Sigmoid colon (tissue), 7 donors: ENCODE measurements around the gene AGBL1. TPM values are rescaled to one million over a fixed set of nuclear protein-coding genes. Genes with fewer than 3 reads are reported as not detected.

Source experiments
- DNase-seq: peaks from one replicate; pipeline ENCODE4 v3.0.0-alpha.2; 2019
- H3K27ac ChIP-seq, 4 donors: fragments of 200-600 bp; sonication (generic); one replicate each; pipeline ENCODE4 v1.5.1; 2016 to 2019; ENCODE audit warnings: mild to moderate bottlenecking in 1 of 4
- H3K27me3 ChIP-seq, 3 donors: fragments of 200-600 bp; sonication (generic); one replicate each; pipeline ENCODE4 v1.5.1; 2019; ENCODE audit warnings: mild to moderate bottlenecking in 1 of 3
- H3K36me3 ChIP-seq, 4 donors: fragments of 200-600 bp; sonication (generic); one replicate each; pipeline ENCODE4 v1.5.1; 2016 to 2019
- H3K4me1 ChIP-seq, 4 donors: fragments of 200-600 bp; sonication (generic); one replicate each; pipeline ENCODE4 v1.5.1; 2017 to 2019
- H3K4me3 ChIP-seq, 4 donors: fragments of 200-600 bp; sonication (generic); one replicate each; pipeline ENCODE4 v1.5.1; 2017 to 2019; ENCODE audit warnings: mild to moderate bottlenecking in 2 of 4, moderate library complexity in 1 of 4
- H3K9me3 ChIP-seq, 4 donors: fragments of 200-600 bp in 3 of 4; sonication (generic) in 3 of 4; one replicate each; pipeline versions ENCODE4 v1.5.1 to v1.6.1; 2013 to 2019
- CTCF ChIP-seq, 4 experiments: fragments of 450-650 bp in 3 of 4; fragments of 200-600 bp in 1 of 4; IDR thresholded peaks; one replicate each; pipeline ENCODE4 v1.5.1; 2016 to 2019; ENCODE audit warnings: antibody characterized with exemption in 4 of 4, mild to moderate bottlenecking in 3 of 4, moderate library complexity in 2 of 4
- EP300 ChIP-seq, 4 donors: sonication (generic); formaldehyde crosslinking; IDR thresholded peaks; one replicate each; pipeline ENCODE4 v1.6.1; 2017; ENCODE audit warnings: antibody characterized with exemption in 4 of 4
- POLR2A ChIP-seq, 2 donors: fragments of 450-650 bp; IDR thresholded peaks; one replicate each; pipeline ENCODE4 v1.6.1; 2016; ENCODE audit warnings: antibody characterized with exemption in 2 of 2, mild to moderate bottlenecking in 2 of 2, moderate library complexity in 2 of 2
- POLR2AphosphoS5 ChIP-seq, 4 donors: sonication (generic); formaldehyde crosslinking; IDR thresholded peaks; one replicate each; pipeline ENCODE4 v1.6.1; 2017; ENCODE audit warnings: antibody characterized with exemption in 4 of 4
- WGBS, 2 donors: extraction: QIAGEN DNeasy Blood & Tissue Kit; methylation state at CpG; one replicate each; pipeline ENCODE4 v1.1.7; 2013; 5-methylcytosine and 5-hydroxymethylcytosine counted together
- intact Hi-C: fragments of 100-400 bp; cut with DNase I; formaldehyde crosslinking; loops from one replicate; pipeline ENCODE4 v1.15.1; 2023
- polyA plus RNA-seq, 3 donors: library from polyadenylated mRNA; stranded (reverse); fragments of 200-250 nt; gene quantifications; one replicate each; pipeline ENCODE4 v1.2.3, GENCODE V29; 2013
- total RNA-seq, 4 donors: library from RNA; depleted of rRNA; stranded (reverse); fragments of >200 nt; gene quantifications; one replicate each; pipeline ENCODE4 v1.1.0, GENCODE V29; 2016
- donor health status: healthy with polysubstance abuse.
- donor health status: Bipolar disorder and iron deficiency.
- donor health status: healthy.

Gene AGBL1
- total and polyA plus RNA-seq, 7 donors, result 0.16 to 0.28 TPM; not detected in 5

DNA sequence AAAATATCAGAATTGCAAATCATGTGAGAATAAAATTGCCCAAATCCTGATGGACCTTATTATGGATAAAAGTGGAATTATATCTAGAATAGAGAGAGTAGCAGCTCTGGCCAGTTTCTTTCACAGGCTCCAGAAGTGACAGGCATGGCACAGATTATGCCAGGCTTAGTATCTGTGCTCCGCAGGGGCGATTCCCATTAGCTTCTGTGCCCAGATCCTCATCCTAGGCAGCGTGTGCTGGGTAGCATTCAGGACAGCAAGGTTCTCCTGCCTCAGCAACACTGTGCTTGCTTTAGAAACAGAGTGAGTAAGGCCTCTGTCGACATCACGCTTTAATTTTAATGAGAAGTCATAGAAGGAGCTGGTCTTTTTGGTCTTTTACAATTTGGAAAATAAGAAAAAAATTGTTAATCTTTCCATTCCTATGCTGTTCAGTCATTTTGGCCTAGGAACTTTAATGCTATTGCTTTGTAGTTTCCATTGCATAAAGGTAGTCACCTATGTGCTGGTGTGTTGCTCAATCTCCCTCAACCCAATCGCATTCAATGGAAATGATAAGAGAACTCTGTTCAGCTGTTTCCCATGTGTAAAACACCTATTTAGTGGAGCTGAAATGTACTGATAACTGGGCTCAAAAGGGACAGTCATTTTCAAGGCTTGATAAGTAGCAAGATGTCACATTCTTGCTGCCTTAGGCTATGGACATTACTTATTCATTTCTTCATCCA lies 770.1 kb downstream of the AGBL1 start:
- no peaks in the 10 kb centered on the region for H3K27me3 ChIP-seq
- intact Hi-C loops, result no loop called here
- no peak overlapping the region for H3K4me3 ChIP-seq
- TF ChIP-seq EP300 (IDR thresholded peaks at IDR 0.05) (no peak), POLR2AphosphoS5 (IDR thresholded peaks at IDR 0.05) (no peak), POLR2A (IDR thresholded peaks at IDR 0.05) (no peak), CTCF (IDR thresholded peaks at IDR 0.05) (no peak)
- no peaks in the 10 kb centered on the region for H3K9me3 ChIP-seq
- 87 to 91% methylated on average over 6 of the region's 6 CpGs for WGBS, 2 donors
- H3K27ac ChIP-seq, result no peak overlapping the region
- DNase-seq, result no peak
- H3K36me3 ChIP-seq, result no peaks in the 10 kb centered on the region
- H3K4me1 ChIP-seq, result no peaks in the 10 kb centered on the region

GRCh38 chr15:86850939-86851338 lies 771.3 kb downstream of the AGBL1 start:
- Histone ChIP-seq H3K4me3 (no peak overlapping the region), H3K36me3 (no peaks in the 10 kb centered on the region), H3K27ac (no peak overlapping the region), H3K4me1 (no peaks in the 10 kb centered on the region), H3K27me3 (no peaks in the 10 kb centered on the region), H3K9me3 (no peaks in the 10 kb centered on the region)
- WGBS, 2 donors, result 89% methylated on average over 1 of the region's 1 CpG
- DNase-seq, result no peak
- intact Hi-C loops, result no loop called here
- TF ChIP-seq EP300 (IDR thresholded peaks at IDR 0.05) (no peak), POLR2AphosphoS5 (IDR thresholded peaks at IDR 0.05) (no peak), POLR2A (IDR thresholded peaks at IDR 0.05) (no peak), CTCF (IDR thresholded peaks at IDR 0.05) (no peak)

GRCh38 chr15:86852741-86853140 lies 773.1 kb downstream of the AGBL1 start:
- H3K36me3 ChIP-seq, result no peaks in the 10 kb centered on the region
- no peak overlapping the region for H3K27ac ChIP-seq
- no peaks in the 10 kb centered on the region for H3K27me3 ChIP-seq
- H3K4me1 ChIP-seq, result no peaks in the 10 kb centered on the region
- WGBS, 2 donors, result 33 to 81% methylated on average over 2 of the region's 2 CpGs
- H3K9me3 ChIP-seq, result no peaks in the 10 kb centered on the region
- DNase-seq, result no peak
- H3K4me3 ChIP-seq, result no peak overlapping the region
- intact Hi-C loops, result no loop called here
- TF ChIP-seq CTCF (IDR thresholded peaks at IDR 0.05), result no peak
- TF ChIP-seq POLR2A (IDR thresholded peaks at IDR 0.05), result no peak
- TF ChIP-seq POLR2AphosphoS5 (IDR thresholded peaks at IDR 0.05), result no peak

DNA sequence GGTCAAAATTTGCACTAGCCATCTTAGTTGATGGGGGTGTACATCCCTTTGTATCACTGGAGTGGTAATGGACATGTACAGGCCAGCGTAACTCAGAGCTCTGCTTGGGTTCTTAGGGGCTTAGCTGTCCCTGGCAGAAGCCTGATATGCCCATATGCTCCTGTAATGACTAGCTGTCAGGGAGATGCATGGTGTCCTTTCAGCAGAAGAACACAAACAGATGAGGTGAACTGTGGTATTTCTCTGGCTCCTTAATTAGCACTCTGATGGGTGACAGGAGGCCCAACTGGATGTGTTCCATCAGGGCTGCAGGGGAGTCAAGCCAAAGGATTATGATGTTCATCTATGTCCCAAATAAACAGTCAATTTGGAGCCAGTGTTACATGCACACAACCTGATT lies 774.5 kb downstream of the AGBL1 start:
- H3K27ac ChIP-seq, result no peak overlapping the region
- intact Hi-C loops, result no loop called here
- DNase-seq, result no peak
- H3K4me3 ChIP-seq, result no peak overlapping the region
- no peaks in the 10 kb centered on the region for H3K4me1 ChIP-seq
- TF ChIP-seq CTCF (IDR thresholded peaks at IDR 0.05), result no peak
- no peak for TF ChIP-seq EP300 (IDR thresholded peaks at IDR 0.05)
- no peak for TF ChIP-seq POLR2A (IDR thresholded peaks at IDR 0.05)
- H3K27me3 ChIP-seq, result no peaks in the 10 kb centered on the region
- H3K36me3 ChIP-seq, result no peaks in the 10 kb centered on the region
- H3K9me3 ChIP-seq, result no peaks in the 10 kb centered on the region
- 71 to 76% methylated on average over 1 of the region's 1 CpG for WGBS, 2 donors
